ENCODE data around the gene BEND2.
"Not testable (repeated sequence)": the region's sequence is repeated elsewhere in the genome, so short reads cannot be mapped to it uniquely, and the experiment has no call there.

BEND2 gene

GRCh38 chrX:18220786-18221185 is at the start of gene BEND2:
Gene BEND2, minus strand, starts transcription at chrX:18220886. Its CDS starts 136 bp downstream, at chrX:18220750.
- no peak for DNase-seq

DNA sequence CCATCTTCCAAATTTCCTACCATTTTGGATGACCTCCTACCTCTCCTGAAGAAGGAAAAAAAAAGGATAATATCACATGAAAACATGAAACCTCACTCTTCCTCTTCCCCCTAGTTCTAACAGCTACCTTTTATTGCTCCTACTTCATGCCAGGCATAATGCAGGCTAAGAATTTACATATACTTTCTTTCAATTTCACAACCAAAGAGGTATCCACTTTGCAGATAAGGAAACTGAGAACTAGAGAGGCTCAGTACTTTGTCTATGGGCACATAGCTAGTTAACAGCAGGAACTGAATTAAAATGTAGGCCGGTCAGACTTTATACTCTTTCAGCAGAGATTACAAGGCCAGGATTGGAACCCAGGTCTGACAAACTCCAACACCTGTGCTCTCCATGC is 34.4 kb upstream of the BEND2 start:
- no peak for DNase-seq

DNA sequence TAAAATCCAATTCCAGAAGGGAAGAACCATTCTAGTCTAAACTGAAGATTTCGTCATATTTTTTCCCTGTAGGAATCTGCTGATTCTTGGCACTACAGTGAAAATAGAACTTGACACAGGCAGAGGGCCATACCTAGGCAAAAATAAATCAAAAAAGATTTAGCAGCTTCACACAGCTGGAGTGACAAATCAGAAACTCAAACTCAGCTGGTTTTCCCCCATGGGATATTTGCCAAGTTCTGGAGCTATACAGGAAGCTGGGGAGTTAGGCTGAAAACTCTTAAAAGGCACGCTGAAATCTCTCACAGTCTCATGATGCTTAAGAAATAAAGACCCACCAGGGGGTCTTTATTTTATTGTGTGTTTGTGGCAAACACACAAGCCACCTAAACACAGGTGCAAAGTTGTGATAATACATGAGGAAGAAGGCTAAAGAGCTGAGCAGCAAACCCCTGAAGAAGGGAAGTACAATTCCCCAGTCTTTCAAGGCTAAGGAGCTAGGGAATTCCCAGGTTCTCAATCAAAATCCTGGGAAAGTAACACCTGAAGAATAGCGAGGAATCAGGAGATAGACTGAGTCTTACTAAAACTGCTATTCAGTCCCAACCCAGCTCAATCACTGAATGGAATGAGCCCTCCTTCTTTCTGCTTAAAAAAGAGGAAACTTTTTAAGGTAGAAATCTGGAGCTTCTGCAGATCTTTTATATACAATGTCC is 32.1 kb upstream of the BEND2 start:
- DNase-seq, result no peak

DNA sequence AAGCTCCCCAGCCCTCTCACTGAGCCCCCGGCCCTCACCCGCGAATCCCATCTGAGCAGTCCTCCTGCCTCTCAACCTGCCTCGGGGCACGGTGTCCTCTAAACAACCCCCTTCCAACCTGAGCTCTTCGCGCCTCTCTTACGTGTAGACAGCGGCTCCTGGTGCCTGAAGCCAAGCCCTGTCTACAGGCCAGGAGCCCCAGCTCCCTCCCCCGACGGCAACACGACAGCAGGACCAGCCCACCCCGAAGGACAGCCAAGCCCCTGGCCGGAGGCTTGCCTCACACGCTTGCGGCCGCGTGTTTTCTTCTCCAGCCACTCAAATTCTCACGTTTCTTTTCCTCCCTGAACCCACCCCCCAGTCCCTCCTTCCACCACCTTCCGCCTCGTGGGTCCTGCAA is 9.0 kb upstream of the BEND2 start:
- DNase-seq, result not testable (repeated sequence)

- DNase-seq, result no peak
Observed at GRCh38 chrX:18228069-18228468, 7.4 kb upstream of the BEND2 start.

DNA sequence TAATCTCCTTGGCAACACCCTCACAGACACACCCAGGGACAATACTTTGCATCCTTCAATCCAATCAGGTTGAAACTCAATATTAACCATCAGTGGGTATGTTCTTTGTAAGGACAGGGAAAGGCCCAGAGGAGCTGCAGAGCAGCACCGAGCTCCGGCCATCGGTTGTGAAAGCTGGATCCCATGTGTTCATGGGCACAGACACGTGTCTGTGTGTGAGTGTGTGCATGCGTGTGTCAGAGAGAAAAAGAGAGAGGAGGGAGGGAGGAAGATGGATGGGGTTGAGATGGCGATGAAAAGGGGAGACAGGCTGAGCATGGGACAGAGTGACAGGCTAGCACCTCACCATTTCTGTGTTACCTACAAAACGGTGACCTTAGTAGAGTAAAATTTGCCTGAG is 6.8 kb upstream of the BEND2 start:
- DNase-seq, result no peak

- DNase-seq, result no peak
Observed at GRCh38 chrX:18210470-18210869, 10.2 kb downstream of the BEND2 start.

GRCh38 chrX:18206657-18207056 is 14.0 kb downstream of the BEND2 start:
- no peak for DNase-seq

GRCh38 chrX:18203631-18204030 is 17.1 kb downstream of the BEND2 start:
- DNase-seq, result no peak

DNA sequence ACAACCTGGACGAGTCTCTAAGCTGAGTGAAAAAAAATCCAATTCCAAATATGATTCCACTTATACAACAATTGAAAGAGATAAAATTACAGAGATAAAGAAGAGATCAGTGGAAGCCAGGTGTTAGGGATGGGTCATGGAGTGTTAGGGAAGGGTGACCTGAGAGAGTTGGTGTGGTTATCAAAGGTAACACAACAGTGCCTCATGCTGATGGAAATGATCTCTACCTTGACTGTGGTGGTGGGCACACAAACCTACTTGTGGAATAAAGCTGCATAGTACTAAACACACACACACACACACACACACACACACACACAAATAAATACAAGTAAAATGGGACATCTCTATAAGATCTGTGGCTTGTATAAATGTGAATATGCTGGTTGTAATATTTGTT is 26.0 kb downstream of the BEND2 start:
- no peak for DNase-seq

- no peak for DNase-seq
Observed at GRCh38 chrX:18179446-18179845, 41.2 kb downstream of the BEND2 start.

GRCh38 chrX:18174971-18175370 is 45.7 kb downstream of the BEND2 start:
- no peak for DNase-seq

DNA sequence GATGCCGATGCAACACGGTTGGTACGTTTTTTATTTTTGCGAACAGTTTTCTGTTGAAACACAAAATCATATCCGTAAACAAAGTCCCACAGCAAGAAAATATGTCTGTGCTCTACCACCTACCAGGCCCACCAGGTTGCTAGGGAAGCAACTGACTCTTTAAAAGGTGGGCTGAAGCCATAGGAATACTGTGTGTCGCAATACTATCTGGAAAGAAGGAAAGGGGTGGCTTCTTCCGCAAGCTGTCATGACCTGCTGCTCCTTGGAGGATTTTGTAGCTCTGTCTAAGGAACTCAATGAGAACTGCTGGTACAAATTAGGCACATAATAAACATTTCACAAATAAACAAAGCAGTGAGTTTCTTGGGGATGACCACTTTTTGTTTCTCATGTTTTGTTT is 46.5 kb downstream of the BEND2 start:
- DNase-seq, result no peak

DNA sequence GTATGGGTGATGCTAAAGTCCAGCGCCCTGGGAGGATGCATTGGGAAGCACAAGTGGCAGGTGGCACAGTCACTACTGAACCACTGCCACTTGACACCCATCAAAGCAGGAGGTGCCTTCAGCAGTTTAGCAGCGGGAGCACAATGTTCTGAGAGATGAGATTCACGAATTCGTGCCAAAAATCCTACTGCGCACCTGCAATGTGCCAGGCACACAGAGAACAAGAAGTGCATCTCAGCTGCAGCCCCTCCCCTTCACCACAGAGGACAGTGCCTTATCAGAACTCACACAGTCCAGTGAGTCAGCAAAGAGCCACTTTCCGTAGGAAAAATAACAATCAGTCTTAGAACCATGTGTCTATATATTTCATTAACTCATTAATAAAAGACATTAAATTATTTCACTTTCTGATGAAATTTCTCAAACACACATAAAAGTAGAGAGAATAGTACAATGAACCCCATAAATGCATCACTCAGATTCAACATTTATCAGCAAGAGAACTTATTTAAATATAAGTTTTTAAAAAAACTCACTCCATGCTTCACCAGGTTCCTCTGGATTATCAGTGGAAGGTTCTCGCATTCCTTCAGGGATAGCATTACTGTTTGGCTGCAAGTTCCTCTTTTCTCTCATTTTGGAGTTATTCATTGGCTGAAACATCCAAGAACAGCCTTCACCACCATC is 47.0 kb downstream of the BEND2 start:
- no peak for DNase-seq

- DNase-seq, result no peak
Observed at GRCh38 chrX:18172970-18173369, 47.7 kb downstream of the BEND2 start.

GRCh38 chrX:18170910-18171309 is 49.8 kb downstream of the BEND2 start:
- DNase-seq, result no peak

GRCh38 chrX:18166068-18166467 is 54.6 kb downstream of the BEND2 start:
- no peak for DNase-seq

- DNase-seq, result no peak
Observed at GRCh38 chrX:18160369-18160768, 60.3 kb downstream of the BEND2 start.

DNA sequence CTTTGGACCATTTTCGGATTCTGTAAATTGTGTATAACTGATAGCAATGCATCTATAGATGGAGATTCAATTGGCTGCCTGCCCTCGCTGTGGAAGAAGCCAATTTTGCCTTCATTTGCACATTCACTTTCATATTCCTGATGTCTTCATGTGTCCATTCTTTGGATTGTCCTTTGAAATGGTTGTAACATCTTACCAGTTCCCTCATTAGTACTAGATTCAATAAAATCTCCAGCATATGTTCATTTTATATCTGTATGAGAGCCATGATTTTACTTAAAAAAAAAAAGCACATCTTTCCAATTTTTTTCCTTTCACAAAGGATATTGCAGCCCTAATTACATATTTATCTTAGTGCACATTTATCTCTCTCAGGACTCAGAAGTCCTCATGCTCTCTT is 61.7 kb downstream of the BEND2 start:
- no peak for DNase-seq

DNA sequence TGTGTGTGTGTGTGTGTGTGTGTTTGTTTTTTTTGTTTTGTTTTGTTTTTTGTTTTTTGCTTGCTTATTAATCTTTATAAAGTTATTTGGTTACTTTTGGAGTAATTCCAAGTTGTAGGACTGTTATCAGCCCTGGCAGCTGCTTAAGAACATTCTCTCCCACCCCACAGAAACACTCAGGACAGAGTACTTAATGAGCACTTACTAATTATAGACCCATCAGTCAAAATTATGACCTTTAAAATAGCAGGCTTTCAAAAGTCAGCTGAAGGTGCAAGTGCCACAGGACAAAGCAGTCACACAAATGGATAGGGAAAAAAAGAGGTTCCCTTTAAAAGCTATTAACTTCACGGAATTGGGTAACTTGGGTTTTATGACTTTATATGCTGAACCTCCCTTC is 69.0 kb downstream of the BEND2 start:
- no peak for DNase-seq

DNA sequence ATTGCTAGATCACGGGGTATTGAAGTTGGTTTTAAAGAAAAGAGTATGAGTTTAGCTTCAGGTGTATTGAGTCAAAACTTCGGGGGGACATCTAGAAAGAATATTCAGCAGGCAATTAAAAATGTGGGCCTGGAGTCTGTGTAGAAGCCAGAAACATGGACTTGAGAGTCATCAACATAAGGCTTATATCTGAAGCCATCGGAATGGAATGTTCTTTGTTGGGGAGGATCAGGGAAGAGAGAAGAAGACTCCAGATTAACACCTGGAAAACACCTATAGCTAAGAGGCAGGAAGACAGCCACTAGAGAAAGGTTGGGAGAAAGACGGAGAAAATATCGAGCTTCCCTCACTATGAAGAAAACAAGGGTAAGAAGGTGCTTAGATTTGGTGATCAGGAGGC is 69.5 kb downstream of the BEND2 start:
- no peak for DNase-seq

- DNase-seq, result no peak
Observed at GRCh38 chrX:18149454-18149853, 71.2 kb downstream of the BEND2 start.

- DNase-seq, result no peak
Observed at GRCh38 chrX:18146954-18147353, 73.7 kb downstream of the BEND2 start.

- DNase-seq, result no peak
Observed at GRCh38 chrX:18146009-18146408, 74.7 kb downstream of the BEND2 start.

DNA sequence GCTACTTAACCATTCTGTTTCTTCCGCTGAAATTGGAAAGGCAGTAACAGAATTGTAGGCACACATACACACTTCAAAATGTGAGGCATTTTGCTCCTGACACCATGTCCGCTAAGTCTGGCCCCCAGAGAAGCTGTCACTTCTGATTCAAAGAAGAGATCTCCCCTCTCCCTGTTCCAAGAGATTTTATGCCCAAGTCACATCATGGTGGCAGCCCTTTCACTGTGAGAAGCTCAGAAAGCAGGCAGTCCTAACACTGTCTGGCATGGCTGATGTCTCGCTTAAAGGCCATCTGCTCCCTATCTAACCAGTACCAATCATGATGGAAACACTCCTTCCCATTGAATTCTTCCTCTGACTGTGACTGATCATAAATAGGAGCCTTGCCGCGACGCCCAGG is 83.9 kb downstream of the BEND2 start:
- DNase-seq, result no peak
